Measurements from ENCODE around the gene GP1BB.
A peak's percentile ranks its signal among the peaks of the same experiment; 100 is the strongest.

Gene GP1BB

GRCh38 chr22:19713650-19714311 is 9.6 kb upstream of the GP1BB start:
- H3K27me3 ChIP-seq (ENCODE audit: insufficient read depth, poor library complexity, severe bottlenecking), result no peaks in the 10 kb centered on the region

GRCh38 chr22:19714312-19715187 is 8.8 kb upstream of the GP1BB start, which contains the start of gene SEPTIN5:
TSS of gene SEPTIN5 (plus strand) at chr22:19714503. CDS start at chr22:19714589, 86 bp downstream.
- H3K27me3 ChIP-seq (ENCODE audit: insufficient read depth, poor library complexity, severe bottlenecking), result no peaks in the 10 kb centered on the region

More at GRCh38 chr22:19713650-19714311, 9.6 kb upstream of the GP1BB start:
- DNase-seq (ENCODE audit: low spot score), result no peak
- Histone ChIP-seq H3K4me3 (ENCODE audit: severe bottlenecking) (peak overlapping the region; percentile 47), H3K4me1 (ENCODE audit: insufficient read depth, poor library complexity, severe bottlenecking) (no peaks in the 10 kb centered on the region), H3K9me3 (ENCODE audit: severe bottlenecking) (no peaks in the 10 kb centered on the region), H3K36me3 (ENCODE audit: low read depth) (no peaks in the 10 kb centered on the region), H3K27ac (ENCODE audit: poor library complexity, severe bottlenecking) (no peak overlapping the region)
- ATAC-seq (ENCODE audit: low read depth), result no peak
- no peak for TF ChIP-seq CTCF (IDR thresholded peaks at IDR 0.05; ENCODE audit: poor library complexity, severe bottlenecking)

GRCh38 chr22:19715188-19715930 is 8.0 kb upstream of the GP1BB start:
- ATAC-seq (ENCODE audit: low read depth) (no peak), DNase-seq (ENCODE audit: low spot score) (no peak)
- Histone ChIP-seq H3K4me3 (ENCODE audit: severe bottlenecking) (peak overlapping the region; percentile 47), H3K27ac (ENCODE audit: poor library complexity, severe bottlenecking) (no peak overlapping the region), H3K4me1 (ENCODE audit: insufficient read depth, poor library complexity, severe bottlenecking) (no peaks in the 10 kb centered on the region), H3K27me3 (ENCODE audit: insufficient read depth, poor library complexity, severe bottlenecking) (no peaks in the 10 kb centered on the region), H3K36me3 (ENCODE audit: low read depth) (no peaks in the 10 kb centered on the region), H3K9me3 (ENCODE audit: severe bottlenecking) (no peaks in the 10 kb centered on the region)
- TF ChIP-seq CTCF (IDR thresholded peaks at IDR 0.05; ENCODE audit: poor library complexity, severe bottlenecking), result no peak

More at GRCh38 chr22:19714312-19715187, 8.8 kb upstream of the GP1BB start, which contains the start of gene SEPTIN5:
- Histone ChIP-seq H3K4me1 (ENCODE audit: insufficient read depth, poor library complexity, severe bottlenecking) (no peaks in the 10 kb centered on the region), H3K4me3 (ENCODE audit: severe bottlenecking) (peak within 1 kb of the TSS; percentile 47), H3K9me3 (ENCODE audit: severe bottlenecking) (no peaks in the 10 kb centered on the region), H3K36me3 (ENCODE audit: low read depth) (no peaks in the 10 kb centered on the region), H3K27ac (ENCODE audit: poor library complexity, severe bottlenecking) (no peak within 1 kb of the TSS)
- ATAC-seq (ENCODE audit: low read depth), result no peak
- no peak for TF ChIP-seq CTCF (IDR thresholded peaks at IDR 0.05; ENCODE audit: poor library complexity, severe bottlenecking)
- no peak for DNase-seq (ENCODE audit: low spot score)

GRCh38 chr22:19716041-19716828 is 7.1 kb upstream of the GP1BB start:
- Histone ChIP-seq H3K4me3 (ENCODE audit: severe bottlenecking) (no peak overlapping the region), H3K27me3 (ENCODE audit: insufficient read depth, poor library complexity, severe bottlenecking) (no peaks in the 10 kb centered on the region), H3K27ac (ENCODE audit: poor library complexity, severe bottlenecking) (no peak overlapping the region), H3K4me1 (ENCODE audit: insufficient read depth, poor library complexity, severe bottlenecking) (no peaks in the 10 kb centered on the region), H3K36me3 (ENCODE audit: low read depth) (no peaks in the 10 kb centered on the region), H3K9me3 (ENCODE audit: severe bottlenecking) (no peaks in the 10 kb centered on the region)
- DNase-seq (ENCODE audit: low spot score) (no peak), ATAC-seq (ENCODE audit: low read depth) (no peak)
- TF ChIP-seq CTCF (IDR thresholded peaks at IDR 0.05; ENCODE audit: poor library complexity, severe bottlenecking), result no peak

All from RWPE2 (cell line).